ENCODE measurements around the gene ASGR1.

Gene ASGR1, protein sequence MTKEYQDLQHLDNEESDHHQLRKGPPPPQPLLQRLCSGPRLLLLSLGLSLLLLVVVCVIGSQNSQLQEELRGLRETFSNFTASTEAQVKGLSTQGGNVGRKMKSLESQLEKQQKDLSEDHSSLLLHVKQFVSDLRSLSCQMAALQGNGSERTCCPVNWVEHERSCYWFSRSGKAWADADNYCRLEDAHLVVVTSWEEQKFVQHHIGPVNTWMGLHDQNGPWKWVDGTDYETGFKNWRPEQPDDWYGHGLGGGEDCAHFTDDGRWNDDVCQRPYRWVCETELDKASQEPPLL

DNA sequence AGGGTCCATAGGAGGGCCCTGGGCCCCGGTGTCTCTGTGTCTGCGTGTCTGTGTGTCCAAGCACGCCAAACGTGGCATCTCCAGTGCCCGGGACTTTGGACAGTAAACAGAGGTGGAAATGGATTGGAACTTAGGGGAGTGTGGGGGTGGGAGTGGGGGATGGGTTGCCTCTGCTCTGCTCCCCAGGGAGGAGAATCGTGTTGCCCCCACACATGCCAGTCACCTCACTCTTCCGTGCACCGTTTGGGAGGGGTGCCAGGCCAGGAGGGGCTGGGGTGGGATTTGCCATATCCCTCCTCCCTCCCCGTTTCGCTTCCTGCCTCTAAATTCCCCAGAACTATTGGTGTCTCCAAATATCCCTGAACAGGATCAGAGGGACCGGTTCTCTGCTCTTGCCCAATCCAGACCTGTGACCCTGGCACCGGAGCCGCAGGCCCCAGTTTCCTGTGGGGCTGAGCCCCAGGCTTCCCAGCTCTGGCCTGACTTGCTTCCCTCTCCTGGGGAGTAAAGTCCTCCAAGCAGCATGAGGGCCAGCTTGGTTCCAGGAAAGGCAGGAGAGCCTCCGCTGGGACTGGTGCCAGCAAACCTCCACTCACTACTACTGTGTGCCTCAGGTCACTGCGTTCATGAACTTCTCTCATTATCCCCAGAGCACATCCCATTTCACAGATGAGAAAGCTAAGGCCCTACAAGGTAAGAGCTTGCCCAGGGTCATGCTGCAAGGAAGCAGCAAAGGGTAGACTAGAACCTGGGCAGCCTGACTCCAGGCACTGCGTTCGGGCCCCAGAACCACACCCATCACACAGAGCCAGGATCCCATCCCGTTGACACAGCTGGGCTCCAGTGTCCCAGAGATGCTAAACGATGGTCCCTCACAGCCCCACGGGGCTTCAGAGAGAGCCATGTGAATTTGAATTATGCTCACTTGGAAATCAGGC, at the start of gene ASGR1:
Gene ASGR1 (minus strand): TSS at position 54 of the 938 bp plus-strand sequence. CDS start 807 bp downstream, outside the sequence.
- DNase-seq = no peak

- no peak for DNase-seq
Observed at GRCh38 chr17:7228920-7229319, 49.8 kb upstream of the ASGR1 start.

DNA sequence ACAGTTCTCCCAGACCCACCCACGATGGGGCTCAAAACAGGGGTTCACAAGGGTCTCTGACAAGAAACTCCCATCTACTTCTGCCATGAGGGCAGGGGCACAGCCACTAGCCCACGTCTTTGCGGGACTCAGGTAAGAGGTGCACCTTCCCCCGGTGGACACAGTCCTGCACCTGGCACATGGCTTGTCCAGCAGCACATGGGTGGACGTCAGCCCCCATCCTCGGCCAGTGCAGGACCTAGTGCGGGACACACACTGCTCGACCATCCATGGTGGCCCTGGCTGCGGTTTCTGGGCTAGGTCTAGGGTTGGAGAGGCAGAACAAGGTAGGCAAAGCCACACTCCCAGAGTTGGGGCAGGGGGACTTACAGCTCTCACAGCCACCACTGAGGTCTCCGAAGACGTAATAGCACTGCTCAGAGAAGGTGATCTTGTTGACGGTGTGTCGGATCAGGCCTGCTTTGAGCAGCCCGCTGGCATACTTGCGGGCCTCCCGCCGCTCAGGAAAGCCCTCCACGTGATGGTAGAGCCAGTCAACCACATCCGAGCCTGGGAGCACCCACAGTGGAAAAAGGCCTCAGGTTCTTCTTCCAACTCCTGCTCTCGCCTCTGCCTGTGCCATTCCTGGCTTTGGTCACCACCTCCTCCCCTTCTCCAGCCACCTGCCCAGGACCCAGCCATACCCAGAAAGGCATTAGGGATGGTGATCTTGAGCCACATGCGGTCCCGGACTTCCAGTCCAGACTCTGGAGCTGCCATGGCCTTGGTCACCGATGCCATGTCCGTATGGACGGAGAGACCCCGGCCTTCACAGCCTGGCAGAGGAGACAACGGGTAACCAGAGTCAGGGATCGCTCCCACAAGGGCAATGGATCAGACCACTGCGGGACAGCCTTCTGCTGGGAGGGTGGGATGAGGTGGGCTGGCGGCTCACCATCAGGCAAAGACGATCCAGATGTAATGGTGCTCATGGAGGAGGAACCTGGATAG, 47.8 kb upstream of the ASGR1 start:
- DNase-seq = no peak

DNA sequence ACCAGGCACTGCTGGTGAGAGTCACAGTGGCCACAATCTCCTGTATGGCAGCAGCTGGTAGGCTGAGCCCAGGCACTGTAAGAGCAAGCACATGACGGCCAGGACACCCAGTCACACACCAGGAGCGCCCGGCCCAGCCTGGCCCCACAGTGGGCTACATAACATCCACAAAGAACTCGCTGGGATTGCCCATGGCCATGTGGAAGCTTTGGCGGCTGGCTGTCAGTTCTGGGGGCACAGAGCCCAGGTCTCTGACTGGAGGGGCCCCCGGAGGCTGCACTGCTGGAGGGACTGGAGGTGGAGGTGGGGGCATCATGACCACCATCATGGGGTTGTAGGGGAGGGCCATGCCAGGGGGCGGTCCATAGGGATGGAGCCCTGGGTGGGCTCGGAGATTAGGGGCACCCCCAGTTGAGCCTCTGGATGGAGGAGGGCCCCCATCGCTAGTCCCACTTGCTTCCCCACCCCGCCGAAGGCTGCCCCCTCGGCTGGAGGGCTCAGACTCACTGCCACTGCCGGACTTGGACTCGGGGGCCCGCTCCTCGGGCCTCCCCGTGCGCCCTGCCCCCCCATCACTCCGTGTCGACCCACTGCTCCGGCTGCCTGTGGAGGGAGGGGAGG, 46.7 kb upstream of the ASGR1 start:
- no peak for DNase-seq

GRCh38 chr17:7224661-7225111, 45.5 kb upstream of the ASGR1 start:
- no peak for DNase-seq

DNA sequence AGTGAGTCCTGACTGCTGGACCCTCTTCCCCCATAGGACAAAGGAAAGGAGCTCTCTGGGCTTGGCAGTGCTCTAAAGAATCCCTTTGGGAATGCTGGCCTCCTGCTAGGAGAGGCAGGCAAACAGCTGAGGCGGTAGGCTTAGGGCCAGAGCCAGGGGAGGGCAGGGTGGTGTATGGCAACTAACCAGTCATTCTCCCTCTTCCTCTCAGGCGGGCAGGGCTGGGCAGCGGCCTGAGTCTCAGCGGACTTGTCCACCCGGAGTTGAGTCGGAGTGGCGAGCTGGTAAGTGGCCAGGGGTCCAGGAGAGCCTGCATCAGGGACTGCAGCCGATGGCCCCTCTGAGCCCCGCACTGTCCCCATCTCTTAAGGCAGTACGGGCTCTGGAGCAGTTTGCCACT, 44.9 kb upstream of the ASGR1 start:
- DNase-seq = no peak

DNA sequence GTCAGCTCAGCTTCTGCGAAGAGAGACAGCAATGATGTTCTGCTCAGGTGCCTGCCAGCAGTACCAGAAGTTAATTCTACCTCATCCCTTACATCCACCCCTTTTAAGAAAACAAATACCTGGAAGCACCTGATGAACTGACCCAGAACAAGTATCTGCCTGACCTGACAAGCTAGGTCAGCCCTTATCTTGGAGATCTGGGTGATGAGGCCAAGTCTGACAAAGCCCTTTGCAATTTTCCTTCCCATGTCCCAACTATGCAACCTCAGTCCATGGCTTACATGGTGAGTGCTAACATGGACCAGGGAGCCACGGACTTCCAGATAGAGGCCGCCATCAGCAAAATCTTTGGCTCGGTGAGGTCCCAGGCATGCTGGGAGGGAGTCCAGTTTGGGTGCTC, 44.2 kb upstream of the ASGR1 start:
- no peak for DNase-seq

DNA sequence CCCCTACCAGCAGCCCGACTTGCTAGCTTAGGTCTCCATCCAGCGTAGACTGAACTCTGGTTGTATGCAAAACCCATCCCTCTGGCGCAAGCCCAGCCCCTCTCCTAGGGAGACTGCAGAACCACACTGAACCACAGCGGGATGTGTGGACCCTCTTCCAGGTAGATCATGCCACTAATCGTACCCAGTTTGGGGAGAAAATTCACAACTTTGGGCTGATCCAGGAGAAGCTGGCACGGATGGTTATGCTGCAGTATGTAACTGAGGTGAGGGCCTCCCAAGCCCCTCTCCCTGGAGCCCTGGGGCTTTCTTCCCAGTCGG, 43.8 kb upstream of the ASGR1 start:
- no peak for DNase-seq

DNA sequence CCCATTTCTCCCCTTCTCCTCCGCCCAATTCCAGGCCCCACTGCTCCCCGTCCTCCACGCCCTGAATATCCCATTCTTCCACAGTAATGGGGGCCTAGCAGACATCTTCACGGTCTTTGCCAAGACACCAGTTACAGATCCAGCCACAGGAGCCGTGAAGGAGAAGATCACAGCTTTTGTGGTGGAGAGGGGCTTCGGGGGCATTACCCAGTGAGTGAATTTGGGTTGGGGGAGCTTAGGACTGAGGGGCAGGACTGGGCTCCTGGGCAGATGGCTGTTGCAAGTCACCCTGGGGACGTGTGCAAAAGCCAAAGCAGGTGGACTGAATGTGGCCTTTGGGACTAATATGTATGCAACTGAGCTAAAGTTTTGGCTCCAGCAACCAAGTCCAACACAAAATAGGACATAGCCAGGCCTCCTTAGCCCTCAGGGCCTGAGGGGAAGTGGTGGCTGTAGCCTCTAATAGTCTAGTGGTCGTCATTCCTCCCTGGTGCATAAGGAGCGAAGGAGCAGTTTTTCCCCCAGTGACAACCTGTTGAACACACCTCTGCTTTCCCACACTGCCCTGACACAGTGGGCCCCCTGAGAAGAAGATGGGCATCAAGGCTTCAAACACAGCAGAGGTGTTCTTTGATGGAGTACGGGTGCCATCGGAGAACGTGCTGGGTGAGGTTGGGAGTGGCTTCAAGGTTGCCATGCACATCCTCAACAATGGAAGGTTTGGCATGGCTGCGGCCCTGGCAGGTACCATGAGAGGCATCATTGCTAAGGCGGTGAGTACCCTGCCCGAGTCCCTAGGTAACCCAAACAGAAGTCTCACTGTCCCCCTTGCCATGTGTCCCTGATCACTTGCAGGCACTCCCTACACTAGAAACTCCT, 43.2 kb upstream of the ASGR1 start:
- no peak for DNase-seq

GRCh38 chr17:7221278-7222092, 42.3 kb upstream of the ASGR1 start:
- DNase-seq = no peak

DNA sequence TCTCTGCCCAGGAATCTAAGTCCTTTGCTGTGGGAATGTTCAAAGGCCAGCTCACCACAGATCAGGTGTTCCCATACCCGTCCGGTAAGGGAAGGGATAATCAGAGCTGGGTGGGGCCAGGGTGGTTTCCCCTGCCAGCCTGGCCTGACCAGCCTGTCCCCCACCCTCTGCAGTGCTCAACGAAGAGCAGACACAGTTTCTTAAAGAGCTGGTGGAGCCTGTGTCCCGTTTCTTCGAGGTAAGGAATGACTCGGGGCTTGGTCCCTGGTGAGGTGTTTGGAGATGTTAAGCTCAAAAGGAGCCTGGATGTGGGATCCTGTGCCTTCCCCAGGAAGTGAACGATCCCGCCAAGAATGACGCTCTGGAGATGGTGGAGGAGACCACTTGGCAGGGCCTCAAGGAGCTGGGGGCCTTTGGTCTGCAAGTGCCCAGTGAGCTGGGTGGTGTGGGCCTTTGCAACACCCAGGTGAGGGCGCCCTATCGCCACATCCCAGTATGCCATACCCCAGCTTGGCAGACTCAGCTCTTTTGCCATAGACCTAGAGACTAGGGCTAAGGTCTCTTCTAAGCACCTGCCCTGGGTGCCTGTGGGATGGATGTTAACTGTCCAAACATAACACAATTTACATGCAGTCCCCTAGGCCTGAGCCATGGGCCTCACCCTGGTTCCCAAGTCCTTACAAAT, 41.6 kb upstream of the ASGR1 start:
- peak; percentile 33 for DNase-seq

DNA sequence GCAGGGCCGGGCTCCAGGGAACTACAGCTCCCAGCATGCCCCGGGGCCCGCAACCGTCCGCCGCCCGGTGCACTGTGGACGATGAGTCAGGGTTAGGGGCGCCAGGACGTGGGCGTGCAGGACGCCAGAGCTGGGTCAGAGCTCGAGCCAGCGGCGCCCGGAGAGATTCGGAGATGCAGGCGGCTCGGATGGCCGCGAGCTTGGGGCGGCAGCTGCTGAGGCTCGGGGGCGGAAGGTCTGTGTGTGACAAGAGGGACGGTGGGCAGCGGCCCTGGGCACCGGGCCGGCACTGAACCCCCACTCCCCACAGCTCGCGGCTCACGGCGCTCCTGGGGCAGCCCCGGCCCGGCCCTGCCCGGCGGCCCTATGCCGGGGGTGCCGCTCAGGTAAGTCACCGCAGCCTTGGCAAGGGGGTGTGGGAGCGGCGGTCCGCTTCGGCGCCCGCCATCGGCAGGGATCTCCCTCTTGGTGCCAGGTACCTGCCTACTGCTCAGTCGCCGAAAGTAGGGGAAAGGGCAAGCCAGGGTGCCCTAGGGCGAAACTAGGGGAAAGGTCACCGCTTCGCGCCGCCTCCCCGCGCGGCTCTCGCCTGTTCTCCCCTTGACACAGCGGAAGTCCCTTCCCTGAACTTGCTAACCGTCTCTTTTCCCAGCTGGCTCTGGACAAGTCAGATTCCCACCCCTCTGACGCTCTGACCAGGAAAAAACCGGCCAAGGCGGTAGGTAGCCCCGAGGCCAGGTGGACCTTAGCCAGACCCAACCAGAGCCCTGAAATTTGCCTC, 40.8 kb upstream of the ASGR1 start, which contains the start of the genes ACADVL and DLG4:
Gene ACADVL (plus strand): TSS at position 127 of the 781 bp plus-strand sequence. CDS start 47 bp downstream, at position 174.
Gene DLG4 (minus strand): TSS at position 25 of the 781 bp plus-strand sequence.
- peak; percentile 31 for DNase-seq

DNA sequence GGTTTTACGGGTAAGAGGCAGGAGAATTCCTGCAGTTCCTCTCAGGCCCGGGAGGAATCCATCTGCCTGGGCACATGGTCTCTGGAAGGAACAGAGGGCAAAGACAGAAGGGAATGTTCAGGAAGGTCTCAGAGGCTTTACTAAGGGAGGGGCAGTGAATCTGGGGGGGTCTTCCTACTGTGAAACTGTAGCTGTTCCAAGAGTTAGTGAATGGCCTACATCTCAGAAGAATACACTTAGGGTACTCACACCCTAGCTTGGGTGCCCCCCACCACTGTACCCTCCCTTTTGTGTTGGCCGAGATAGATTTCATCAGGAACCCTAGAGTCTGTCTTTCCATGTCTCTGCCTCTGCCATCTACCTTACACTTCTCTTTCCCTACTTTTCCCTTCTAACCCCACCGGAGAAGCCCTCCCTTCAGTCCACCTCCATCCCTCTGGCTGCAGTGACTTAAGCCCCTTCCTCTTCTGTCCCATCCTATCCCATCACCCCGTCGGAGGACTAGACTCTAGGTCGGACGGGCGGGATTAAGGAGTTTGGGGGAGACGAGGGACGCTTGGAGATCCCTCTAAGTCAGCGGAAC, 40.1 kb upstream of the ASGR1 start:
- DNase-seq = no peak

- no peak for DNase-seq
Observed at GRCh38 chr17:7218758-7219157, 39.6 kb upstream of the ASGR1 start.

GRCh38 chr17:7218166-7218565, 39.0 kb upstream of the ASGR1 start:
- DNase-seq = no peak

DNA sequence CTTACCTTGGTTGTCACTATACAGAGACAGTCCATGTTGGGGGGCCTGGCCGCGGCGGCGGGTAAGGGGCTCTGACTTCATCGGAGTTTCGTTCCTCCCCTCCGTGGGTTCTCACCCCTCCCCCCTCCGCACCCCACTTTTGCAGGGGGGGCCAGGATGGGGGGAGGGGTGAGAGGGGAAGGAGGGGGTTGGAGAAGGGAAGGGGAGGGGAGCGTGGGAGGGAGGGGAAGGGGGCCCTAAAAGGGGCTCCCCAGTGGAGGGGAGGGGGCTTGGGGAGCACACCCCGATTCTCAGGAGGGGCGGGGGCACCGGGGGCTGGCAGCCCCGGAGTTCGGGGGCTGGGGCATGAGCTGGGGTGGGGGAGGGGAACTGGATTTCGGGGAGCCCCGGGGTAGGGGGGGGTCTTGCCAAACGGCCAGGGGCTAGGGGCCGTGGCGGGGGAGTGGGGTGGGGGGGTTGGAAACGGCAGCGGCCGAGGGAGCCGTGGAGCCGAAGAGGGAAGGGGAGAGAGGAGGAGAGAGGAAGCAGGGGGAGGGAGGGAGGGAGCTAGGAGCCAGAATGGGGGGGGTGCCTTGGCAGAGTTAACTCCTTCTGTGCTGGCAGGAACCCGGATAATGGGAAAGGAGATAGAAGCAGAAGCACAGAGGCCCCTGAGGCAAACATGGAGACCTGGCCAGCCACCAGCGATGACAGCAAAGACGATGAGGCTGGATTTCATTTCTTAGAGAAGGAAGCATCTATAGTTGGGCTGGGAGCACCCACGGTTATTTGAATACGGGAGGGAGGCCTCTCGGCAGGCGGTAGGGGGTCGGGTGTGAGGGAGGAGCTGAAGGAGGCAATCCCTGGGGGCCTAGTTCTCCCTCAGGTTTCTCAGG, 38.2 kb upstream of the ASGR1 start:
- no peak for DNase-seq

All from NCI-H1092 (cell line).